ENCODE results near the gene DBR1. TPM values are rescaled to one million over a fixed set of nuclear protein-coding genes. Genes with fewer than 3 reads are reported as not detected.
A peak's percentile ranks its signal among the peaks of the same experiment; 100 is the strongest.

Gene DBR1
- total and polyA plus RNA-seq, 2 of the 13 experiments (the other 11 are each of a cell fraction or from before 2014, with no cell fraction given), result 6.4 to 16.7 TPM

GRCh38 chr3:138187296-138188012 is 12.7 kb upstream of the DBR1 start, which contains the start of gene ARMC8 (continued):
- peak; percentile 69; the same call in 1 of the 2 replicates for TF ChIP-seq ZHX2 (IDR thresholded peaks at IDR 0.05; ENCODE audit: low read depth)
- TF ChIP-seq ZHX2 (CRISPR knock-in tag; IDR thresholded peaks at IDR 0.05; ENCODE audit: borderline replicate concordance), result no peak
- TF ChIP-seq, protein P1, sequence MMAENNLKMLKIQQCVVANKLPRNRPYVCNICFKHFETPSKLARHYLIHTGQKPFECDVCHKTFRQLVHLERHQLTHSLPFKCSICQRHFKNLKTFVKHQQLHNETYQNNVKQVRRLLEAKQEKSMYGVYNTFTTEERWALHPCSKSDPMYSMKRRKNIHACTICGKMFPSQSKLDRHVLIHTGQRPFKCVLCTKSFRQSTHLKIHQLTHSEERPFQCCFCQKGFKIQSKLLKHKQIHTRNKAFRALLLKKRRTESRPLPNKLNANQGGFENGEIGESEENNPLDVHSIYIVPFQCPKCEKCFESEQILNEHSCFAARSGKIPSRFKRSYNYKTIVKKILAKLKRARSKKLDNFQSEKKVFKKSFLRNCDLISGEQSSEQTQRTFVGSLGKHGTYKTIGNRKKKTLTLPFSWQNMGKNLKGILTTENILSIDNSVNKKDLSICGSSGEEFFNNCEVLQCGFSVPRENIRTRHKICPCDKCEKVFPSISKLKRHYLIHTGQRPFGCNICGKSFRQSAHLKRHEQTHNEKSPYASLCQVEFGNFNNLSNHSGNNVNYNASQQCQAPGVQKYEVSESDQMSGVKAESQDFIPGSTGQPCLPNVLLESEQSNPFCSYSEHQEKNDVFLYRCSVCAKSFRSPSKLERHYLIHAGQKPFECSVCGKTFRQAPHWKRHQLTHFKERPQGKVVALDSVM (CRISPR knock-in tag; IDR thresholded peaks at IDR 0.05), result no peak
- TF ChIP-seq HMGXB4 (CRISPR knock-in tag; IDR thresholded peaks at IDR 0.05; ENCODE audit: borderline replicate concordance in 1 of 2, low read depth in 1 of 2), result peak; percentile 89 to 96
- no peak for TF ChIP-seq SMARCE1 (IDR thresholded peaks at IDR 0.05; ENCODE audit: borderline replicate concordance)
- no peak for TF ChIP-seq THYN1 (CRISPR knock-in tag; IDR thresholded peaks at IDR 0.05; ENCODE audit: borderline replicate concordance, low read depth)
- TF ChIP-seq ZFX (CRISPR knock-in tag; IDR thresholded peaks at IDR 0.05; ENCODE audit: low read depth), result peak; percentile 78
- TF ChIP-seq, protein P2, sequence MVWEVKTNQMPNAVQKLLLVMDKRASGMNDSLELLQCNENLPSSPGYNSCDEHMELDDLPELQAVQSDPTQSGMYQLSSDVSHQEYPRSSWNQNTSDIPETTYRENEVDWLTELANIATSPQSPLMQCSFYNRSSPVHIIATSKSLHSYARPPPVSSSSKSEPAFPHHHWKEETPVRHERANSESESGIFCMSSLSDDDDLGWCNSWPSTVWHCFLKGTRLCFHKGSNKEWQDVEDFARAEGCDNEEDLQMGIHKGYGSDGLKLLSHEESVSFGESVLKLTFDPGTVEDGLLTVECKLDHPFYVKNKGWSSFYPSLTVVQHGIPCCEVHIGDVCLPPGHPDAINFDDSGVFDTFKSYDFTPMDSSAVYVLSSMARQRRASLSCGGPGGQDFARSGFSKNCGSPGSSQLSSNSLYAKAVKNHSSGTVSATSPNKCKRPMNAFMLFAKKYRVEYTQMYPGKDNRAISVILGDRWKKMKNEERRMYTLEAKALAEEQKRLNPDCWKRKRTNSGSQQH (CRISPR knock-in tag; IDR thresholded peaks at IDR 0.05; ENCODE audit: low read depth), result peak; percentile 23; the same call in 1 of the 2 replicates
- TF ChIP-seq STAT5B (CRISPR knock-in tag; IDR thresholded peaks at IDR 0.05), result no peak
- TF ChIP-seq ZNF331 (CRISPR knock-in tag; IDR thresholded peaks at IDR 0.05), result 0 out of 2 replicates have a peak, but pooled peaks have one; percentile 3
- no peak; the same call in 1 of the 2 replicates for TF ChIP-seq ZNF564 (CRISPR knock-in tag; IDR thresholded peaks at IDR 0.05)
- no peak for TF ChIP-seq HDAC2 (CRISPR knock-in tag; IDR thresholded peaks at IDR 0.05)
- no peak for TF ChIP-seq TEF (CRISPR knock-in tag; IDR thresholded peaks at IDR 0.05)
- TF ChIP-seq ZNF44 (CRISPR knock-in tag; IDR thresholded peaks at IDR 0.05), result peak; percentile 9; the same call in 1 of the 2 replicates
- TF ChIP-seq MXD1 (CRISPR knock-in tag; IDR thresholded peaks at IDR 0.05), result no peak; the same call in 1 of the 2 replicates
